ENCODE measurements around the gene OTUB1.
"Not testable (repeated sequence)": the region's sequence is repeated elsewhere in the genome, so short reads cannot be mapped to it uniquely, and the experiment has no call there.

OTUB1 gene

DNA sequence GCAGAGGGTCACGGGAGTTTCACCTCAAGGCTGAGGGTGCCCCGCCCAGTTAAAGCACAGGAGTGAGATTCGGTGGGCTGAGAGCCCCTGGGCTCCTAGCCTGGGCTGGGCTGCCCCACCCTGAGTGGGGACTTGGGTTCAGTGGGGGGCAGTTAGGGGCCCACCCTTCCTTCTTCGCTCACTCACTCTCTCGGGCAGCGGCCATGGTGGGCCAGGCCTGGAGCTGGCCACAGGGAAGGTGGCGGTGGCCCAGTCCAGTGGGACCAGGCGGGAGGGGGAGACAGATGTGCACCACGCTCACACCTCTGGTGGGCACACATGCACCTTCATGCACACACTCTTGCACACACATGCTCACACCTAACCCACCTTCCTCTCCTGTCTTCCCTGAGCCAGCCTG, 55.6 kb downstream of the OTUB1 start:
- in situ Hi-C loops (cut with MboI; ENCODE audit: low sequenced_read_pairs): no loop called here

GRCh38 chr11:64042301-64042700, 56.1 kb downstream of the OTUB1 start:
- in situ Hi-C loops (cut with MboI; ENCODE audit: low sequenced_read_pairs): no loop called here

DNA sequence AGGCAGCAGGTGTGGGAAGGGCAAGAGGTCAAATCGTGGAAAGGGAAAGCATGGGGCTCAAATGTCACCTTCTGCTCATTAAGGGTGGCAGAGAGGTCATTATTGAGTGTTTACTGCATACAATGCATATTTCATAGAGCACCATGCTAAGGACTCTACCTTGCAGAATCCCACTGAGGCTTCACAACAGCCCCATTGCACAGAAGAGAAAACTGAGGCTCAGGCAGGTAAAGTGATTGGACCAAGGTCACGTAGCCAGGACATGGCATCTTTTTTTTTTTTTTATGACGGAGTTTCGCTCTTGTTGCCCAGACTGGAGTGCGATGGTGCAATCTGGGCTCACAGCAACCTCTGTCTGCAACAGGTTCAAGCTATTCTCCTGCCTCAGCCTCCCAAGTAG, 57.3 kb downstream of the OTUB1 start:
- in situ Hi-C loops (cut with MboI; ENCODE audit: low sequenced_read_pairs): no loop called here

GRCh38 chr11:64044730-64045393, 58.6 kb downstream of the OTUB1 start:
- in situ Hi-C loops (cut with MboI; ENCODE audit: low sequenced_read_pairs): no loop called here

- in situ Hi-C loops (cut with MboI; ENCODE audit: low sequenced_read_pairs): no loop called here
Observed at GRCh38 chr11:64045700-64046099, 59.5 kb downstream of the OTUB1 start.

DNA sequence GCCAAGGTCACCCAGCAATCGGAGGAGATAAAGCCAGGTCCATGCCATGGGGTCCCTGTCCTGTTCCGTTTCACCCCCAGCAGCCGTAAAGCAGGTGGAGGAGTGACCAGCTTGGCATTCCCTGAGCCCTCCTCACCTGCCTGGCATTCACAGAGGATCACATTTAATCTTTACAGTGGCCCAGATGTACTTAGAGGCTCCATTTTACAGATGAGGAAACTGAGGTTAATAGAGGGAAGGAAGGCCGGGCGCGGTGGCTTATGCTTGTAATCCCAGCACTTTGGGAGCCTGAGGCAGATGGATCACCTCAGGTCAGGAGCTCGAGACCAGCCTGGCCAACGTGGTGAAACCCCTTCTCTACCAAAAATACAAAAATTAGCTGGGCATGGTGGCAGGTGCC, 61.1 kb downstream of the OTUB1 start:
- in situ Hi-C loops (cut with MboI; ENCODE audit: low sequenced_read_pairs): not testable (repeated sequence)
